Measurements from ENCODE around the gene RCL1. TPM values are rescaled to one million over a fixed set of nuclear protein-coding genes. Genes with fewer than 3 reads are reported as not detected.
A peak's percentile ranks its signal among the peaks of the same experiment; 100 is the strongest.

Gene RCL1, protein sequence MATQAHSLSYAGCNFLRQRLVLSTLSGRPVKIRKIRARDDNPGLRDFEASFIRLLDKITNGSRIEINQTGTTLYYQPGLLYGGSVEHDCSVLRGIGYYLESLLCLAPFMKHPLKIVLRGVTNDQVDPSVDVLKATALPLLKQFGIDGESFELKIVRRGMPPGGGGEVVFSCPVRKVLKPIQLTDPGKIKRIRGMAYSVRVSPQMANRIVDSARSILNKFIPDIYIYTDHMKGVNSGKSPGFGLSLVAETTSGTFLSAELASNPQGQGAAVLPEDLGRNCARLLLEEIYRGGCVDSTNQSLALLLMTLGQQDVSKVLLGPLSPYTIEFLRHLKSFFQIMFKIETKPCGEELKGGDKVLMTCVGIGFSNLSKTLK
- 10 to 100 TPM; 21.3 to 49.7 (median 37.7) TPM for total RNA-seq

DNA sequence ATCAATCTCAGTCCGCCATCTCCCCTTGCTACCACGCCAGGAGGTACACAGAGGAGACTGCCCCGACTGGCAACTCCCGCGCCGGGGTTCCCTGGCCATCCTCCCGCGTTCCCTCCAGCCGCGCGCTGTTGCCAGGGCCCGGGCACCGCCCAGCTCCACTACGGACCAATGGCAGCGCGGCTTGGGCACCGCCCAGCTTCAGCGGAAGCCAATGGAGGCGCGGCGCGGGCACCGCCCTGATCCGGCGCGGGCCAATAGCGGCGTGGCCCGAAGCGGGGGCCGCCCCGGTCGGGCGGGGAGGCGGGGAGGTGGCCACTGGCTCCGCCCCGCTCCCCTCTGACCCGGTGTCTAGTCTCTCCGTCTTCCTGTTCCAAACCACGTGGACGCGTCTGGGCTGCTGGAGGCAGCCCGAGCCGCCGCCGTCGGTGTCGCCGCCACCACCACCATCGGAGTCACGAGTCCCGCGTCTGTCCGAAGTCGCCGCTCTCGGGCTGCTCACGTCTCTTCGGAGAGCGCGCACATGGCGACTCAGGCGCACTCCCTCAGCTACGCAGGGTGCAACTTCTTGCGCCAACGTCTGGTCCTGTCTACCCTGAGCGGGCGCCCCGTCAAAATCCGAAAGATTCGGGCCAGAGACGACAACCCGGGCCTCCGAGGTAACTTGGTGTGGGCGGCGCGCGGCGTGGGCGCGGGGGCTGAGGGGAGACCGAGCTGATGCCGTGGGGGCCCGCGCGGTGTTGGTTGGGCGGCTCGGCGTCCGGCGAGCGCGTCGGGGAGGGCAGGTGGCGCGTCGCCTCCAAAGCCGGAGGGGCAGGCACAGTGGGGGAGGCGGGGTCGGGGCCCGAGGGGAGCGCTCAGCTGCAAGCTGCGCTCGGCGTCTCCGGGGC is at the start of gene RCL1:
Gene RCL1, plus strand, starts transcription at position 373 of the 887 bp plus-strand sequence. Its CDS starts 148 bp downstream, at position 521.
- H3K9me3 ChIP-seq, result no peaks in the 10 kb centered on the region
- no peaks in the 10 kb centered on the region for H3K27me3 ChIP-seq
- H3K27ac ChIP-seq, result peak within 1 kb of the TSS; percentile 62 to 81
- DNase-seq, result peak; percentile 92 to 97
- peak within 1 kb of the TSS; percentile 66 to 84 for H3K4me3 ChIP-seq
- intact Hi-C loops (cut with DNase I; ENCODE audit: low total_unique reads), result no loop called here
- H3K36me3 ChIP-seq, result no peaks in the 10 kb centered on the region
- peaks cover 0 to 5% of the 10 kb centered on the region in 2 donors for H3K4me1 ChIP-seq
- TF ChIP-seq, protein P1, sequence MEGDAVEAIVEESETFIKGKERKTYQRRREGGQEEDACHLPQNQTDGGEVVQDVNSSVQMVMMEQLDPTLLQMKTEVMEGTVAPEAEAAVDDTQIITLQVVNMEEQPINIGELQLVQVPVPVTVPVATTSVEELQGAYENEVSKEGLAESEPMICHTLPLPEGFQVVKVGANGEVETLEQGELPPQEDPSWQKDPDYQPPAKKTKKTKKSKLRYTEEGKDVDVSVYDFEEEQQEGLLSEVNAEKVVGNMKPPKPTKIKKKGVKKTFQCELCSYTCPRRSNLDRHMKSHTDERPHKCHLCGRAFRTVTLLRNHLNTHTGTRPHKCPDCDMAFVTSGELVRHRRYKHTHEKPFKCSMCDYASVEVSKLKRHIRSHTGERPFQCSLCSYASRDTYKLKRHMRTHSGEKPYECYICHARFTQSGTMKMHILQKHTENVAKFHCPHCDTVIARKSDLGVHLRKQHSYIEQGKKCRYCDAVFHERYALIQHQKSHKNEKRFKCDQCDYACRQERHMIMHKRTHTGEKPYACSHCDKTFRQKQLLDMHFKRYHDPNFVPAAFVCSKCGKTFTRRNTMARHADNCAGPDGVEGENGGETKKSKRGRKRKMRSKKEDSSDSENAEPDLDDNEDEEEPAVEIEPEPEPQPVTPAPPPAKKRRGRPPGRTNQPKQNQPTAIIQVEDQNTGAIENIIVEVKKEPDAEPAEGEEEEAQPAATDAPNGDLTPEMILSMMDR (IDR thresholded peaks at IDR 0.05), result peak in 1 of 4 experiments; percentile 8
- peak; percentile 50 to 76 for TF ChIP-seq POLR2A (IDR thresholded peaks at IDR 0.05)

DNA sequence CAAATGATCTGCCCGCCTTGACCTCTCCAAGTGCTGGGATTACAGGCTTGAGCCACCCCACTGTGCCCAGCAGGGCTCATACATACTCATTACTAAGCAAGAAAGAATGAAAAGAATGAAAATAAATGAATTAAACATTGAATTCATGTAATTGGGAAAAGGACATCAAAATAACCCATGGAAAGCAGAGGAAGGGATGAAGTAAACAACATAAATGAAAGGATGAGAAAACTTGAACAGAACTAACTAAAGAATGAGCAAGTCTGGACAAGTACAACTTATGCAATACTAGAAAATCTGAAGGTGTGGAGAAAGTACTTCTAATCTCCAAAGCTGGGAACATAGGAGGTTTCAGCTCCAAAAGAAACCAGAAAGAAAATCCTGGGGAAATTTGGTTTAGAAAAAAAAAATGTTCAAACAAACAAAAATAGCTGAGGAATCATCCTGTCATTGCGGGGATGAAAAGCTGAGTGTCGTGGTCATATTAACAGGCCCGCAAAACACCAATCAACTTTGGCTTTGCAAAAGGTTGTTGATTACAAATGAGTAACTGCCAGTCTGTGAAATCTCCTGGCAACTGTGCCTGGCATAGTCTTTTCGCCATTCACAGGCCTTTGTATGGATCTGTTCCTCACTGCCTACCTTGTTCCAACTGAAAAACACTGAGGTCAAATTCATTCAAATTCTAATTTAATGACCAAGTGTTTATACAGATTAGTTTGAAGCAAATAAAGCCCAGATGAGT is 49.4 kb upstream of the RCL1 start:
- no peaks in the 10 kb centered on the region for H3K36me3 ChIP-seq
- no peaks in the 10 kb centered on the region for H3K27me3 ChIP-seq
- DNase-seq, result no peak
- H3K9me3 ChIP-seq, result no peaks in the 10 kb centered on the region
- TF ChIP-seq POLR2A (IDR thresholded peaks at IDR 0.05), result no peak
- TF ChIP-seq, protein P1 (IDR thresholded peaks at IDR 0.05), result no peak
- no peak overlapping the region for H3K27ac ChIP-seq
- H3K4me3 ChIP-seq, result no peak overlapping the region
- intact Hi-C loops (cut with DNase I; ENCODE audit: low total_unique reads), result loop anchor here (10.0 kb wide), 1 partner anchor 69 kb away; the partner anchor contains the start of gene CDC37L1
- H3K4me1 ChIP-seq, result peaks cover 0 to 12% of the 10 kb centered on the region in 2 donors

DNA sequence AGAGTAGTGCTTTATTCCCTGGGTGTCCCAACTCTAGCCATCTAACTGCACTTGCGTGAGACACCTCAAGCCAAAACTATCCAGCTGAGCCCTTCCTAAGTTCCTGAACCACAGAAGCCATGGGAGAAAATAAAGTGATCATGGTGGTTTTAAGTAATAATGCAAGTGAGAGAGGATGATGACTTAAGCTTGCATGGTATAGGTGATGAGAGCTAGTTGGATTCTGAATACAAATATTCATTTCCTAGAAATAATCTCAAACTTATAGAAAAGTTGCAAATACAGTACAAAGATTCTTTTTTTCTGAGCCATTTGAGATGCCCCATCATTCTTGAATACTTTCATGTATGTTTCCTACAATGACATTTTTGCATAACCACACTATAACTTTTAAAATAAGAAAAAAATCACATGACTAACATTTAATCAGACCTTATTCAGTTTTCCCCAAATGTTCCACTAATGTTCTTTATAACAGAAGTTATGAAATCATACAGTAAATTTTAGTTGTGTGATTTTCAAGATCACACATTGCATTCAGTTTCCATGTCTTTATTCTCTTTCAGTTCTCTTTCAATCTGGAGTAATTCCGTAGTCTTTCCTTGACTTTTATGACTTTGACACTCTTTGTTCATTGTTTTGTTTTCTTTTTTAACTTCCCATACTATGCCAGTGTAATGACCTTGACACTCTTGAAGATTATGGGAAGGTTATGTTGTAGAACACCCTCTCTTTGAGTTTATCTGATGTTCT is 46.3 kb upstream of the RCL1 start:
- intact Hi-C loops (cut with DNase I; ENCODE audit: low total_unique reads), result loop anchor here (10.0 kb wide), 1 partner anchor 72 kb away; the partner anchor contains the start of gene CDC37L1
- H3K9me3 ChIP-seq, result no peaks in the 10 kb centered on the region

DNA sequence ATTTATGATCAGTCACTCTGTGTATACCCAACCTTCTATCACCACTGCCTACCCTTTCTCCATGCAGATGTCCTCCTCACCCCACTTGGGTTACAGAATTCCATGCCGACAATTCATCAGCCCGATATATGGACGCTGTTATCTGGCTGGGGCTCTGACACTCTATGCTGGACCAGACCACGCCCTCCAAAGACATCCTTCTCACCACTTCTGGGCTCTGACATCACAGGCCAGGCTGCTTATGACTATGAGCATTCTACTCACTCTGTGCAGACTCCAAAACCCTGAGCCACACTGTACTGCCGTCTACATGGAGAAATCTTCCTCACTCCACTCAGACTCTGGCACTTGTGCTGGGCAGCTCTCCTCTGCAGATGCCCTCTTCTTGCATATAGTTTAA is 44.1 kb upstream of the RCL1 start:
- no peaks in the 10 kb centered on the region for H3K36me3 ChIP-seq
- intact Hi-C loops (cut with DNase I; ENCODE audit: low total_unique reads), result loop anchor here (10.0 kb wide), 1 partner anchor 74 kb away; the partner anchor contains the start of gene CDC37L1
- H3K27ac ChIP-seq, result no peak overlapping the region
- no peaks in the 10 kb centered on the region for H3K27me3 ChIP-seq
- H3K4me1 ChIP-seq, result no peaks in the 10 kb centered on the region
- DNase-seq, result no peak
- no peak overlapping the region for H3K4me3 ChIP-seq
- no peak for TF ChIP-seq POLR2A (IDR thresholded peaks at IDR 0.05)
- TF ChIP-seq, protein P1 (IDR thresholded peaks at IDR 0.05), result no peak
- no peaks in the 10 kb centered on the region for H3K9me3 ChIP-seq

More for the DNA sequence above, 46.3 kb upstream of the RCL1 start:
- H3K27me3 ChIP-seq, result no peaks in the 10 kb centered on the region
- H3K36me3 ChIP-seq, result no peaks in the 10 kb centered on the region
- DNase-seq, result no peak
- TF ChIP-seq, protein P1 (IDR thresholded peaks at IDR 0.05), result no peak
- TF ChIP-seq POLR2A (IDR thresholded peaks at IDR 0.05), result no peak
- no peaks in the 10 kb centered on the region for H3K4me1 ChIP-seq
- H3K4me3 ChIP-seq, result no peak overlapping the region
- H3K27ac ChIP-seq, result no peak overlapping the region

Data from uterus (tissue), 4 donors.